GM23248 (cell line): Measurements from ENCODE around the gene IRF9.

Source experiments
- EZH2 ChIP-seq: fragments of 200-600 bp; sonication (generic); IDR thresholded peaks from 2 replicates; pipeline ENCODE4 v1.6.1; 2018; ENCODE audit warnings: antibody characterized with exemption, mild to moderate bottlenecking; ENCODE audit not compliant: insufficient read depth, poor library complexity, severe bottlenecking
- EZH2phosphoT487 ChIP-seq: fragments of 200-600 bp; sonication (generic); IDR thresholded peaks from 2 replicates; pipeline ENCODE4 v1.6.1; 2018; ENCODE audit warnings: antibody characterized with exemption, moderate library complexity, mild to moderate bottlenecking, low read depth; ENCODE audit not compliant: insufficient read depth

DNA sequence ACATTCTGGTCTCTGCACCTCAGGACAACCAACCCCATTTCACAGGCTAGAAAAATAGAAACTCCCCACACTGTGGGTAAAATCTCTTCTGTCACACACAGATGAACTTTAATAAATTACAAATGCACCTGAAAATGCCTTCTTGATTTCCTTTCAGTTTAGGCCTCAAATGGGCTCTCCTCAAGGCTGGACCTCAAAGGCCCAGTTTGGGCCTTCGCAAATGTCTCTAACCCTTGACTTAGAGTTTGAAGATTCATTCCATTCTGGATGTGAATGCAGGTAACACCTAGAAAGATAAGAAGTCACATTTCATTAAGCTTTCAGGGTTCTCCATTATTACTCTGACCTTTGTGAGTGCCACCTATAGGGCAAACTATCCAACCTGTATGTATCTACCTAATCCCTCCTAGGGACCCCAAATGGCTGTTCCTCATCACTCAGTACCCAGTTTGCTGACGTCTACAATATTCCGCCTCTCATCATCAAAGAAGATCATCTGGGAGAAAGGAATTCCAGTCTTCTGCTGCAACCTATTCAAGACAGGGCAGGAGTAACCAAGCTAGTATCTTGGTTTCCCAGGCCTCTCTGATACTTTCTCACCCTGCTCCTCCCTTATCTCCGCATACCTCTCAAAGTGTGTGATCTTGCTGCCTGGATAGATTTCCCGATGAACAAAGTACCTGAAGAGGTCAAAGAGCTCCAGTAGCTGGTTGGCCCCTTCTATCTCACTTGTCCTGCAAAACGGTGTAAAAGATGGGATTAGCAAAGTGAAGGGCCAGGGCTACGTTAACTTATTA is 53.0 kb downstream of the IRF9 start:
- no peak for TF ChIP-seq EZH2
- TF ChIP-seq EZH2phosphoT487: no peak
